Measurements from ENCODE around the gene INPP5E. TPM values are rescaled to one million over a fixed set of nuclear protein-coding genes. Genes with fewer than 3 reads are reported as not detected.
A peak's percentile ranks its signal among the peaks of the same experiment; 100 is the strongest.

The INPP5E gene, protein sequence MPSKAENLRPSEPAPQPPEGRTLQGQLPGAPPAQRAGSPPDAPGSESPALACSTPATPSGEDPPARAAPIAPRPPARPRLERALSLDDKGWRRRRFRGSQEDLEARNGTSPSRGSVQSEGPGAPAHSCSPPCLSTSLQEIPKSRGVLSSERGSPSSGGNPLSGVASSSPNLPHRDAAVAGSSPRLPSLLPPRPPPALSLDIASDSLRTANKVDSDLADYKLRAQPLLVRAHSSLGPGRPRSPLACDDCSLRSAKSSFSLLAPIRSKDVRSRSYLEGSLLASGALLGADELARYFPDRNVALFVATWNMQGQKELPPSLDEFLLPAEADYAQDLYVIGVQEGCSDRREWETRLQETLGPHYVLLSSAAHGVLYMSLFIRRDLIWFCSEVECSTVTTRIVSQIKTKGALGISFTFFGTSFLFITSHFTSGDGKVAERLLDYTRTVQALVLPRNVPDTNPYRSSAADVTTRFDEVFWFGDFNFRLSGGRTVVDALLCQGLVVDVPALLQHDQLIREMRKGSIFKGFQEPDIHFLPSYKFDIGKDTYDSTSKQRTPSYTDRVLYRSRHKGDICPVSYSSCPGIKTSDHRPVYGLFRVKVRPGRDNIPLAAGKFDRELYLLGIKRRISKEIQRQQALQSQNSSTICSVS
- total RNA-seq, result 10 to 100 TPM; 12.1 to 15.7 (median 14.4) TPM
- total RNA-seq (2013), result 7.3 TPM

DNA sequence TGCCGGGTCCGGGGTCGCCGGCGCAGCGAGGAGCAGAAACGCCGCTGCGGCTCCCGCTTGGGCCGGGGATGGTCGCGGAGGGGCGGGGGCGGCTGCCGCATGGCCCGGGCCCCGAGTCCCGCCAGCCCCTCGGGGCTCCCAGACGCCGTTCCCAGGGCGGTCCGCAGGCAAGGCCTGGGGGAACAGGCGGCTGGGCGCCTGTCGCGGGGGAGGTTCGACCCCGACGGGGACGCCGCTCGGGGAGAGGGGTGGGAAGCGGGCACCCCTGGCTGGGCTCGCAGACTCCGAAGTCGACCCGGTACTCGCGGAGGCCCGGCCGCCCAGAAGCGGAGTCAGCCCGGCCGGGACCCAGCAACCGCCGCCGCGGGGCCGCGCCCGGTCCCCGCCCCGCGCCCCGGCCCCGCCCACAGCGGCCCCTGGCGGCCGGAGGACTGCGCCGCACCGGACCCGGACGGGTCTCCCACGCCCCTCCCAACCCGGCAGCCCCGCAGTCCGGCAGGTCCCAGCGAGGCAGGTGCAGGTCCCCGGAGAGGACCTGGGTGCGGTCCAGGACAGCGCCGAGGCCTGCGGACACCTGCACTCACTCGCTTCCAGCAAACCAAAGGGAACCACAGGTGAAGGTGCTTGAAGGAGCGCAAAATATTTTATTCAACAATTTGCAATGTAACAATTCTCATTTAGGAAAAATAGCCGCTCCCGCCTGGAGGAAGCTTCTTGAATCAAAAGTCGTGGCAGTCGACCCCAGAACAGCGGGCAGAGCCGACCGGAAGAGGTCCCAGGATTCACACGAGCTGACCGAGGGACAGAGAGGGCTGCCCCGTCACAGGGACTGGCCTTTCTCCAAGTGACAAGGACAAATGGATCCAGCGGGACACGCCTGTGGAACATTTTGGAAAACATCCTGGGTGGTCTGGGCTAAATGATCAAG, at the start of gene INPP5E:
Gene INPP5E, minus strand, starts transcription at position 365 of the 928 bp plus-strand sequence. CDS start 426 bp downstream, outside the sequence.
- Mint-ChIP-seq H3K9me3 (no peaks in the 10 kb centered on the region), H3K36me3 (peaks cover 7% of the 10 kb centered on the region), H3K27ac (peak within 1 kb of the TSS; percentile 35 to 46), H3K4me3 (peak within 1 kb of the TSS; percentile 71), H3K27me3 (ENCODE audit: low read depth in 2 of 2) (no peaks in the 10 kb centered on the region), H3K4me1 (peaks cover 14 to 30% of the 10 kb centered on the region in 2 donors)
- intact Hi-C loops (cut with micrococcal nuclease), result no loop called here
- peak within 1 kb of the TSS; percentile 56 for H3K4me3 ChIP-seq (ENCODE audit: low read length)
- H3K36me3 ChIP-seq (ENCODE audit: control insufficient read depth, insufficient read depth, low read length), result peaks cover 30% of the 10 kb centered on the region
- TF ChIP-seq CTCF (IDR thresholded peaks at IDR 0.05), result peak; percentile 66
- no peaks in the 10 kb centered on the region for H3K9me3 ChIP-seq (ENCODE audit: control insufficient read depth, insufficient read depth, low read length)
- H3K4me1 ChIP-seq (ENCODE audit: control insufficient read depth, insufficient read depth, low read length), result peaks cover 29% of the 10 kb centered on the region
- WGBS (ENCODE audit: insufficient coverage), result 11% methylated on average over 90 of the region's 90 CpGs
- no peaks in the 10 kb centered on the region for H3K27me3 ChIP-seq (ENCODE audit: control insufficient read depth, insufficient read depth, low read length)
- no peak within 1 kb of the TSS for H3K27ac ChIP-seq (ENCODE audit: low read length)
- ATAC-seq, result peak; percentile 90 to 93 (median 91)
- DNase-seq, result peak; percentile 89 to 91

GRCh38 chr9:136488247-136489214, 48.9 kb upstream of the INPP5E start:
- intact Hi-C loops (cut with micrococcal nuclease), result loop anchor here (5.0 kb wide), 1 partner anchor 59 kb away; the partner anchor contains the start of gene NOTCH1
- peak in 2 of 3 donors; percentile 27 to 30 for ATAC-seq
- no peak overlapping the region for H3K27ac ChIP-seq (ENCODE audit: low read length)

More at GRCh38 chr9:136488247-136489214, 48.9 kb upstream of the INPP5E start:
- Mint-ChIP-seq H3K4me1 (peaks cover 0 to 13% of the 10 kb centered on the region in 2 donors), H3K9me3 (no peaks in the 10 kb centered on the region), H3K4me3 (no peak overlapping the region), H3K27ac (no peak overlapping the region), H3K36me3 (no peaks in the 10 kb centered on the region), H3K27me3 (ENCODE audit: low read depth in 2 of 2) (peaks cover 0 to 2% of the 10 kb centered on the region in 2 donors)
- WGBS (ENCODE audit: insufficient coverage), result 34% methylated on average over 22 of the region's 22 CpGs
- H3K36me3 ChIP-seq (ENCODE audit: control insufficient read depth, insufficient read depth, low read length), result no peaks in the 10 kb centered on the region
- no peaks in the 10 kb centered on the region for H3K27me3 ChIP-seq (ENCODE audit: control insufficient read depth, insufficient read depth, low read length)
- H3K4me1 ChIP-seq (ENCODE audit: control insufficient read depth, insufficient read depth, low read length), result peaks cover 23% of the 10 kb centered on the region
- peak; percentile 73 to 86 for DNase-seq
- TF ChIP-seq CTCF (IDR thresholded peaks at IDR 0.05), result peak; percentile 99
- H3K9me3 ChIP-seq (ENCODE audit: control insufficient read depth, insufficient read depth, low read length), result no peaks in the 10 kb centered on the region
- H3K4me3 ChIP-seq (ENCODE audit: low read length), result no peak overlapping the region

All from natural killer cell (primary cell).